ENCODE measurements around the gene ADPGK. TPM values are rescaled to one million over a fixed set of nuclear protein-coding genes. Genes with fewer than 3 reads are reported as not detected.

Gene ADPGK
- total RNA-seq, 1 donor = 43.9 TPM

DNA sequence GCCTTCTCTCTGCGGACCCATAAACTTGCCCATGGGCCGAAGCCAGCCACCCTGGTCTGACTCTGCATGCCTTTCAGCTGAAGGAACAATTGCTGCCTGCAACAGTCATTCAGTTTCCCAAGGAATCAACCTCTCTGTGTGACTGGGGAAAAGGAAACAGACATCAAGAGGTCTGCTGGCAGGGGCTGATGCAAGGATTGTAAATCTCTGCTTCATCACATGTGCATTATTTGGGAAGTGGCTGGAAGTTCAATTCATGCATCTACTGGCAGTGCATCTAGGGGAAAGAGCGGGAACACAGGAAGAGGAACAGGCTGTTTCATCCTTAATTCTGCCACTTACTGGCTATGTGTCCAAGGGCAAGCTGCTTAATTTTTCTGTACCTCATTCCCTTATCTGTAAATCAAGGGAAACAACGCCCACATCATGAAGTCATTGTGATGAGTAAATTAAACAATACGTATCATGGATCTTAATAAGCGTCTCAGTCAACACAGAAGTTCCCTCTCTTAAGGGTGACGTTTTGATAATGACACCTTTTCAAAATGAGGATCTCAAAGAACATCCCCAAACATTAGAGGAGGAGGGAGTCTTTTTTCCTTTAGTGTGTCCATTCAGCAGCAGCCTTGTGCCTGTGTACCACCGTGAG, 17.4 kb upstream of the ADPGK start:
- peak; percentile 68 for DNase-seq (ENCODE audit: low read depth)

DNA sequence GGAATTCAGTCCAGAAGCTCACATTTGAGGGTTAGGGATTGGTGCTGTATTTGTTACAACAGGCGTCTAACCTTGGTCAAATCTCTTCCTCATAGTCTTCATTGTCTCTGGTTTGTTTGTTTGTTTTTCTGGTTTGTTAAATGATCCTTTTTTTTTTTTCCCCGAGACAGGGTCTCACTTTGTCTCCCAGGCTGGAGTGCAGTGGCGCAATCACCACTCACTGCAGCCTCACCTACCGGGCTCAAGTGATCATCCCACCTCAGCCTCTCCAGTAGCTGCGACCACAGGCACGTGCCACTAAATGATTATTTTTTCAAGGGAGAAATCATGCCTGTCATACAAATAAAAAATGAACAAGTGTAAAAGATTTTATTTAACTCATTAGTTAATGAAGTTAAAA, 14.3 kb upstream of the ADPGK start:
- no peak overlapping the region for H3K4me3 ChIP-seq (ENCODE audit: low read depth, low read length)

More for the DNA sequence above, 17.4 kb upstream of the ADPGK start:
- H3K4me3 ChIP-seq (ENCODE audit: low read depth, low read length) = no peak overlapping the region
- TF ChIP-seq, protein P1, sequence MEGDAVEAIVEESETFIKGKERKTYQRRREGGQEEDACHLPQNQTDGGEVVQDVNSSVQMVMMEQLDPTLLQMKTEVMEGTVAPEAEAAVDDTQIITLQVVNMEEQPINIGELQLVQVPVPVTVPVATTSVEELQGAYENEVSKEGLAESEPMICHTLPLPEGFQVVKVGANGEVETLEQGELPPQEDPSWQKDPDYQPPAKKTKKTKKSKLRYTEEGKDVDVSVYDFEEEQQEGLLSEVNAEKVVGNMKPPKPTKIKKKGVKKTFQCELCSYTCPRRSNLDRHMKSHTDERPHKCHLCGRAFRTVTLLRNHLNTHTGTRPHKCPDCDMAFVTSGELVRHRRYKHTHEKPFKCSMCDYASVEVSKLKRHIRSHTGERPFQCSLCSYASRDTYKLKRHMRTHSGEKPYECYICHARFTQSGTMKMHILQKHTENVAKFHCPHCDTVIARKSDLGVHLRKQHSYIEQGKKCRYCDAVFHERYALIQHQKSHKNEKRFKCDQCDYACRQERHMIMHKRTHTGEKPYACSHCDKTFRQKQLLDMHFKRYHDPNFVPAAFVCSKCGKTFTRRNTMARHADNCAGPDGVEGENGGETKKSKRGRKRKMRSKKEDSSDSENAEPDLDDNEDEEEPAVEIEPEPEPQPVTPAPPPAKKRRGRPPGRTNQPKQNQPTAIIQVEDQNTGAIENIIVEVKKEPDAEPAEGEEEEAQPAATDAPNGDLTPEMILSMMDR (IDR thresholded peaks at IDR 0.05; ENCODE audit: insufficient read depth, low read length) = no peak

DNA sequence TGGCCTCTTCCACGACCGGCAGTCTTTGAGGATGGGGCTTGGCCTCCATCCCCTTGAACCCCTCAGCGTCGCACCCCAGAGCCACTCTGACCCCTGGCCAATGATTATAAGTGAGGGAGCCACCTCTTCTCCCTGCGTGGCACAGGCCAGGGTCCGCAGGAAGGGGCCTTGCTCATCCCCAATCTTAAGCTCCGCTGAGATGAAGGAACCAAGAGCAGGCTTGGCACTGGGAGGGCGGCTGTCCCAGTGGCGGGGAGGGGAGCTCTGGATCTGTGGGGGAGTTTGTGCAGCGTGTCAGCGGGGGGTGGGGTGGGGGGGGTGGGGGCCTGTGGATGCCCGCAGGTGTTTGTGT, 13.8 kb upstream of the ADPGK start:
- TF ChIP-seq, protein P1 (IDR thresholded peaks at IDR 0.05; ENCODE audit: insufficient read depth, low read length) = no peak
- peak overlapping the region; percentile 65 for H3K4me3 ChIP-seq (ENCODE audit: low read depth, low read length)
- no peak for DNase-seq (ENCODE audit: low read depth)

More for the DNA sequence above, 14.3 kb upstream of the ADPGK start:
- DNase-seq (ENCODE audit: low read depth) = no peak
- TF ChIP-seq, protein P1 (IDR thresholded peaks at IDR 0.05; ENCODE audit: insufficient read depth, low read length) = no peak

DNA sequence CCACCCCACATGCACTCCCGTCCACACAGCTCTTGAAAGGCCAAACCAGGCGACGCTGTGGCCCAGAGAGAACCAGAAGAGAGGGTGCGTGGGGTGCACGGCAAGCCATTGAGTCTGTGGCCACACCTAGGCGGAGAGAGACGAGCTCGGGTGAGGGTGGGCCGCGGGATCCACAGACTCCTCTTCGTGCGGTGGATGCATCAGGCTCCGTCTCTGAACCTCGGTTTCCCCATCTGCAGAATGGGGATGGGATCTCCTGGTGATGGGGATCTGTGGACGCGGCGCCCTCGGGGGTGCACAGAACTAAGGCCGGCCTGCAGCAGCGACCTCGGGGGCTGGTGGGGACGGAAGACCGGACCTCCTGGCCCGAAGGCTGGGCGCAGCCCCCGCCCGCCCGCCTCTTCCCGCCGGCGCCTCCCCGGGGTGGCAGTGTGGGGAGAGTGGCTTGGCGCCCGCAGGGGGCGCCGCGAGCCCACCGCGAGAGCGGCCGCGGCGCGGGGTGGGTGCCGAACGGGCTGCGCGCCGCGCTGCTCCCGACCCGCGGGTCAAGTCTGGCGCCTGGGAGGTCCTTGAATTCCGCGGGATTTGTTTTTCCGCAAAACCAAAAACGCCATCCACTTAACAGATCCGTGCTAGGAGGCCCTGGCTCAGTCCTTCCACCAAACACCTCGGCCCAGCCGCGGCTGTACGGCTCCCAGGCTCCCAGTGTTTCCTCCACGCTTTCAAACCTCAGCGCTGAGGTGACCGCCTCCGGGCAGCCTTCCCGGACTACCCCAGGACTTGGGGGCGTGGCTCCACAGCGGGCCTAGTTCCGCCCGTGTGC, 13.2 kb upstream of the ADPGK start:
- peak; percentile 35 for DNase-seq (ENCODE audit: low read depth)
- TF ChIP-seq, protein P1 (IDR thresholded peaks at IDR 0.05; ENCODE audit: insufficient read depth, low read length) = peak; percentile 44
- peak overlapping the region; percentile 65 for H3K4me3 ChIP-seq (ENCODE audit: low read depth, low read length)

DNA sequence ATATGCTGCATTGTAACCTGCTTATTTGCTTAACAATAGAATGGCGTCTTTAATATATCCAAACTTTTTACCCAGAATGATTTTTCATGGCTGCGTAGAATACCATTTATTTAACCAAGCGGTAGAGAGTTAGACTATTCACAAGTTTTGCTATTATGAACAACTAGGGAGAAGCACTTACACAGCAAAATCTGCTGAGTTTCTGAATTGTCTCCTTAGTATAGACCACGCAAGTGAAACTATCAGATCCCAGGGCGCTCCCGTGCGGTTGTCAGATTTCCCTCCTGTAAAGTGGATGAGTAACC, 12.6 kb upstream of the ADPGK start:
- DNase-seq (ENCODE audit: low read depth) = no peak
- no peak overlapping the region for H3K4me3 ChIP-seq (ENCODE audit: low read depth, low read length)
- TF ChIP-seq, protein P1 (IDR thresholded peaks at IDR 0.05; ENCODE audit: insufficient read depth, low read length) = no peak

DNA sequence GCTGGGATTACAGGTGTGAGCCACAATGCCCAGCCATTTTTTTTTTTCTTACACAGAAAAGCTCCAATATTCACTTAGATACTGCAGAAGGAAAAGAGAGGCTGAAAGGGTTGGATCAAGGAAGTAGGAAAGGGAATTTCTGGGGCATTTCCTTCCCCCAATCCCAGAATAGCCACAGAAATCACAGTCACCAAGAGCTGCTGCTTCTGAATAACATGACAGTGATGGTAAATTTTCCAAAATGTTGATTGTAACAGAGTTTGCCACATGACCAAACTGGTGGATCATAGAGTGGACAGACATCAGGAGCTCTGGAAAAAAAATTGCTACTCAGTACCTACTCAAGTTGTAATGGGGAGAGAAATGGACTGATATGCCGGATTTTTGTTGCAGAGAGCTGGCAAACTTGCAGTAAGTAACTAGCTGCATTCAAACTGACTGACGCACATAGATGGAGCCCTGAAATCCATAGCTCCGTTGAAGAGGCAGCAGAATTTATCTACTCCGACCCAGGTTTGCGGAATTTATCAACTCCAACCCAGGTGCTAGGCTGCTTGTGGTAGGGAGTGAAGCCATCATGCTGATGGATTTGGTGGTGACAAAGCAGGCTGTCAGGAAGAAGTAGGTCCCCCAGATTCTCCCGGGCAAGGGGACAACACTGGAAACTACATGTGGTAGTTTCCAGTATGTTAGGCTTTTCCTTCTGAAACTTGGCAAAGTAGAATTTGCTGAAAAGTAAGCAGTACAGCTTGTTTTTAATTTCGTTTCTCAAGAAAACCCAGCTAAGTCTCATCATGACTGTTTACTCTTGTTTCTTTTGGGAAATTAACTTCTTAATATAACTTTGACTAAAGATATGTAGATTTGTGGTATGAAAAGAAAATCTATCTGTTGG, 10.5 kb upstream of the ADPGK start:
- TF ChIP-seq, protein P1 (IDR thresholded peaks at IDR 0.05; ENCODE audit: insufficient read depth, low read length) = no peak
- DNase-seq (ENCODE audit: low read depth) = no peak
- H3K4me3 ChIP-seq (ENCODE audit: low read depth, low read length) = no peak overlapping the region

All from fibroblast of the aortic adventitia (primary cell).